IPS-11a (cell line): ENCODE data around the gene SURF2.

Experiments
- H3K4me3 ChIP-seq: one replicate; pipeline ENCODE4 v1.5.1; 2013; ENCODE audit warnings: low read depth, low read length, control low read depth

The SURF2 gene

DNA sequence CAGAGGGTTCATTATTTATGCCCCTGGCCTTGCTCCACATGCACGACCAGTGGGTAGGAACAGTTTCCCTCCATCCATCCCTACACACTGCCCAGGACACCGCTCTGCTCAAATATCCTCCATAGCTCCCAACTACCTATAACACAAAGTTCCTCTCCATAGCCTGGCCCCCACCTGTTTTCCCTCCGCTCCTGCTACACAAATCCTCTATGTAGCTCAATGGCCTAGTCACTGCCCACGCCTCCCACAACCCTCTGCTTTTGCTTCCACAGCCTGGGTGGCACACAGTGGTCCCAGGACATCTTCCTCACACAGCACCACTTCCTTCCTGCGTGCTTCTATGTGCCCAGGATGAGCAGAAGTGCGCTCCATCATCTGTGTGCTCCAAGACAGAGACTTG, 41.0 kb downstream of the SURF2 start:
- no peak overlapping the region for H3K4me3 ChIP-seq

GRCh38 chr9:133397895-133398294, 41.5 kb downstream of the SURF2 start:
- no peak overlapping the region for H3K4me3 ChIP-seq

DNA sequence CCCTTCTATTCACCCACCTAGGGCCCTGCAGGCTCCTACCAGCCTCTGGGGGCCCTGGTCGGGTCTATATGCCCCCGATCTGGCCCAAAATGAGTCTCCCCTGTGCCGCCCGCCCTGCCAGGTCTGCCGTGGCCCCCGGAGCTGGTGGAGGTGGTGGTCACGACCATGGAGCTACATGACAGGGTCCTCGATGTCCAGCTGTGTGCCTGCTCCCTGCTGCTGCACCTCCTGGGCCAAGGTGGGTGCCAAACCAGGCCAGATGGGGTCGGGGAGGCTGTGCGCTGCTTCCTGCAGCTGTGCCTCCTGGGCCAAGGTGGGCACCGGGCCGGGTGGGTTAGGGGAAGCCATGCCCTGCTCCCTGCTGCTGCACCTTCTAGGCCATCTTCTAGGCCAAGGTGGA, 43.9 kb downstream of the SURF2 start:
- H3K4me3 ChIP-seq, result no peak overlapping the region

DNA sequence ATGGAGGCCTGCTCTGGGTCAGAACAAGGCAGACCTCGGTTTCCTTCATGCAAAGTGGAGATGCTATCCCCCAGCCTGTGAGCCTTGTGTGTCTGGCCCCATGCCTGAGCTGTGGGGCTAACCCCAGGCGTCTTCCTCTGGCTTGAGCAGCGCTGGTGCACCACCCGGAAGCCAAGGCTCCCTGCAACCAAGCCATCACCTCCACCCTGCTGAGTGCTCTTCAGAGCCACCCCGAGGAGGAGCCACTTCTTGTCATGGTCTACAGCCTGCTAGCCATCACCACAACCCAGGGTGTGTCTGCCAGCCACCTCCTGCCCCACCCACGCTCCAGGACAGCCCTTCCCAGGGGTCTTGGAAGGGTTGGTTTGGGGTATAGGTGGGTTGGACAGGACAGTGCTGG, 45.2 kb downstream of the SURF2 start:
- no peak overlapping the region for H3K4me3 ChIP-seq

DNA sequence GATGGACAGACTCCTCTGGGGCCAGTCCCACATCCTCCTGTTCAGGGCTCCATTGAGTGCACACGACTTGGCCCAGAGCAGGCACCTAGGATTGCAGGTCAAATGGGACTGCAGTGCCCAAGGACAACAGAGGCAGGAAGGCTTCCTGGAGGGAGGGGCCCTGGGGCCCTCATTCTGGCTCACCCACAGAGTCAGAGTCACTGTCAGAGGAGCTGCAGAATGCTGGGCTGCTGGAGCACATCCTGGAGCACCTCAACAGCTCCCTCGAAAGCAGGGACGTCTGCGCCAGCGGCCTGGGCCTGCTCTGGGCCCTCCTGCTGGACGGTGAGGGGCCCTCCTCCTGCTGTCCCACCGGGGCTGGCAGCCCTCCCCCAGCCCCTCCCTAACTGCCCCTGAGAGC, 46.3 kb downstream of the SURF2 start:
- H3K4me3 ChIP-seq, result no peak overlapping the region

DNA sequence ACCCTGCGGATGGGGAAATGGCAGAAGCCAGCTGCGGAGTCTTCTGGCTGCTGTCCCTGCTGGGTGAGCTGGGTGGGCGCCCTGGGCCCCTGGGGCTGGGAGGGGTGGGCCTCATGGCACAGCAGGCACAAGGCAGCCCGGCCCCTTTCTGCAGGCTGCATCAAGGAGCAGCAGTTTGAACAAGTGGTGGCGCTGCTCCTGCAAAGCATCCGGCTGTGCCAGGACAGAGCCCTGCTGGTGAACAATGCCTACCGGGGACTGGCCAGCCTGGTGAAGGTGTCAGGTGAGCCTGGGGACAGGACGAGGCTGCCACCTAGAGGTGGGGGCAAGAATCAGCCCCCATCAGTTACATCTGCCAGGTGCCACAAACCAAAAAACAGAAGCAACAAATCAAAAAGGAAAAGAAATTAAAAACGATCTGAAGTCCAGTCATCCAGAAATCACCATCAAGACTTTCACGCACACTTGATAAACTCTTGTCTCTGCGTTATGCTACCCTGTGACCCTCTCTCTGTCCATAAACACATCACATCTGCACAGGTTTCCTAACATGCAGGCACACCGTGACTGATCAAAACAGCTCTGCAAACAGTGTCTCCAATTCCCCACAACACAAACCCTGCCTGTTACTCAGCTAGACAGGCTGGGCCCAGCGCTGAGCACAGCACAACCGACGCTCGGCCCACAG, 47.6 kb downstream of the SURF2 start:
- H3K4me3 ChIP-seq, result no peak overlapping the region

- no peak overlapping the region for H3K4me3 ChIP-seq
Observed at GRCh38 chr9:133404454-133405002, 48.2 kb downstream of the SURF2 start.

DNA sequence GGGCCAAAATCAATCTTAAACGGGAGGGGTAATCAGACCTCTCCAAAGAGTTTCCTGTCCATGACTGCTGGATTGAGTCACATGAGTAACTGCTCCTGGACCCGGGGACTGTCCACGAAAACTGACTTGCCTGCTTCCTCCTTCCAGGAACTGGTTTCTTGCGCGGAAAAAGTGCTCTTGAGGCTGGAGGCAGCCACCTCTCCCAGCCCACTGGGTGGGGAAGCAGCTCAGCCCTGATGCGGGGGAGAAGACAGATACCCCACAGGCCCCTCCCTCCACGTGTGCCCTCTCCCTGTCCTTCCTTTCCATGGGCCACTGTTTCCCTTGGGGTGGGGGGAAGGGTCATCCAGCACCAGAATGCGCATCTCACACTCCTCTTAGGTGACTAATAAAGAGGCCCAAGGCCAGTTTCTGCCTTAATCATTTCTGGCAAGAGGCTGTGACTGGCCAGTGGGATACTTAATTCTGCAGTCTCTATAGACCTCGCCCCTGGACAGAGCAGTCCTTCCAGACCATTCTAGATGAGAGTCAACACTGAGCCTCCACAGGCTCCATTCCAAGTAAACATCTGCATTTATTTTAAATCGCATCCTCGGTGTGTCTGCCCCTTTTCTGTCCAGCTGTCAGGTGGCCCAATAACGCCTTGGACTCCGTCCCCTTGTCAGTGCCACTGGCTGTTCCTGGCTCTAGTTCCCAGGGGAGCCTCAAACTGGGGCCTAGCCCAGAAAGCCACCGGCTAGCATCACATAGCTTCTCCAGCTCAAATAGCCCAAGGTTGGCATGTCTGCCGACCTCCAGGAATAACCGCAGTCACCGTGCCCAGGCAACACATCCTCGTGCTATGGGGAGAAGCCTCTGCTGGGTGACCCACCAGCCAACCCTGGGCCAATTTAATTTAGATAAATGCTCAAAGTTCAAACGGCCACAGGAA, 49.4 kb downstream of the SURF2 start:
- no peak overlapping the region for H3K4me3 ChIP-seq

GRCh38 chr9:133406480-133407307, 50.3 kb downstream of the SURF2 start:
- H3K4me3 ChIP-seq, result no peak overlapping the region

- H3K4me3 ChIP-seq, result no peak overlapping the region
Observed at GRCh38 chr9:133408042-133408441, 51.7 kb downstream of the SURF2 start.
